Stimulated activated CD8-positive, alpha-beta memory T cell treated with anti-CD3 and anti-CD28 coated beads, Interleukin-7, amount 100 ng/mL, for 1 hour (primary cell): ENCODE measurements around the gene DTX3.

Source experiments
- DNase-seq, 2 donors: peaks; one replicate each; pipeline ENCODE4 v3.0.0-alpha.2; 2020; ENCODE audit warnings: low read depth in 2 of 2

Gene DTX3

GRCh38 chr12:57620245-57620935 lies 15.8 kb downstream of the DTX3 start:
- no peak for DNase-seq

- no peak for DNase-seq
These were observed 16.4 kb downstream of the DTX3 start for GRCh38 chr12:57620936-57621496.

- DNase-seq, result peak in 1 of 2 donors; percentile 30
These were observed 17.1 kb downstream of the DTX3 start for GRCh38 chr12:57621497-57622292.

GRCh38 chr12:57622293-57623245 lies 17.9 kb downstream of the DTX3 start:
- DNase-seq, result no peak

- DNase-seq, result no peak
These were observed 18.8 kb downstream of the DTX3 start for GRCh38 chr12:57623385-57623784.

- no peak for DNase-seq
These were observed 19.3 kb downstream of the DTX3 start for GRCh38 chr12:57623811-57624390.

GRCh38 chr12:57624441-57625220 lies 20.0 kb downstream of the DTX3 start:
- DNase-seq, result no peak

GRCh38 chr12:57625261-57626032 lies 20.8 kb downstream of the DTX3 start:
- DNase-seq, result no peak

GRCh38 chr12:57626111-57626920 lies 21.7 kb downstream of the DTX3 start:
- DNase-seq, result no peak

- no peak for DNase-seq
These were observed 22.4 kb downstream of the DTX3 start for GRCh38 chr12:57626921-57627445.

- DNase-seq, result no peak
These were observed 23.1 kb downstream of the DTX3 start for GRCh38 chr12:57627501-57628279.

- DNase-seq, result no peak
These were observed 23.9 kb downstream of the DTX3 start for GRCh38 chr12:57628280-57629191.

GRCh38 chr12:57629897-57630471 lies 25.4 kb downstream of the DTX3 start:
- DNase-seq, result no peak

- no peak for DNase-seq
These were observed 26.3 kb downstream of the DTX3 start for GRCh38 chr12:57630891-57631433.

GRCh38 chr12:57631566-57632072 lies 27.0 kb downstream of the DTX3 start:
- DNase-seq, result no peak
